ENCODE results near the gene SLC22A23. TPM values are rescaled to one million over a fixed set of nuclear protein-coding genes. Genes with fewer than 3 reads are reported as not detected.
A peak's percentile ranks its signal among the peaks of the same experiment; 100 is the strongest.

The SLC22A23 gene
- total RNA-seq, 4 donors from 2014 or later, result 6.6 to 25.0 (median 14.6) TPM

GRCh38 chr6:3372184-3372846 is 84.5 kb downstream of the SLC22A23 start:
- TF ChIP-seq POLR2A (IDR thresholded peaks at IDR 0.05), result no peak
- peak in 1 of 5 experiments; percentile 16 for TF ChIP-seq CTCF (IDR thresholded peaks at IDR 0.05 in 4 of 5, conservative IDR thresholded peaks at IDR 0.05 in 1 of 5)
- in situ Hi-C loops (cut with MboI; ENCODE audit: low sequenced_read_pairs in 4 of 4), result no loop called here
- H3K9me3 ChIP-seq, result no peaks in the 10 kb centered on the region
- H3K27me3 ChIP-seq, result no peaks in the 10 kb centered on the region
- intact Hi-C loops (cut with DNase I; ENCODE audit: low total_unique reads), result no loop called here
- ATAC-seq, result no peak
- DNase-seq, result no peak
- H3K4me1 ChIP-seq, result peaks cover 2 to 3% of the 10 kb centered on the region in 2 donors
- no peak overlapping the region for H3K4me3 ChIP-seq
- H3K27ac ChIP-seq, result no peak overlapping the region
- H3K36me3 ChIP-seq, result no peaks in the 10 kb centered on the region

- ATAC-seq, result no peak
- intact Hi-C loops (cut with DNase I; ENCODE audit: low total_unique reads), result no loop called here
- H3K27ac ChIP-seq, result no peak overlapping the region
- no peak for DNase-seq
- in situ Hi-C loops (cut with MboI; ENCODE audit: low sequenced_read_pairs in 4 of 4), result no loop called here
- no peaks in the 10 kb centered on the region for H3K27me3 ChIP-seq
- no peak for TF ChIP-seq POLR2A (IDR thresholded peaks at IDR 0.05)
- no peak for TF ChIP-seq CTCF (IDR thresholded peaks at IDR 0.05 in 4 of 5, conservative IDR thresholded peaks at IDR 0.05 in 1 of 5)
- no peaks in the 10 kb centered on the region for H3K4me1 ChIP-seq
- no peak overlapping the region for H3K4me3 ChIP-seq
- H3K36me3 ChIP-seq, result no peaks in the 10 kb centered on the region
- no peaks in the 10 kb centered on the region for H3K9me3 ChIP-seq
Observed at GRCh38 chr6:3371222-3371949, 85.5 kb downstream of the SLC22A23 start.

GRCh38 chr6:3370361-3371221 is 86.3 kb downstream of the SLC22A23 start:
- in situ Hi-C loops (cut with MboI; ENCODE audit: low sequenced_read_pairs in 4 of 4) (no loop called here), intact Hi-C loops (cut with DNase I; ENCODE audit: low total_unique reads) (no loop called here)
- no peaks in the 10 kb centered on the region for H3K9me3 ChIP-seq
- TF ChIP-seq CTCF (IDR thresholded peaks at IDR 0.05 in 4 of 5, conservative IDR thresholded peaks at IDR 0.05 in 1 of 5) (no peak), POLR2A (IDR thresholded peaks at IDR 0.05) (no peak)
- no peaks in the 10 kb centered on the region for H3K36me3 ChIP-seq
- no peaks in the 10 kb centered on the region for H3K27me3 ChIP-seq
- H3K4me1 ChIP-seq, result no peaks in the 10 kb centered on the region
- DNase-seq (no peak), ATAC-seq (no peak)
- no peak overlapping the region for H3K27ac ChIP-seq
- H3K4me3 ChIP-seq, result no peak overlapping the region

- Histone ChIP-seq H3K4me1 (no peaks in the 10 kb centered on the region), H3K27ac (no peak overlapping the region), H3K9me3 (no peaks in the 10 kb centered on the region), H3K27me3 (no peaks in the 10 kb centered on the region), H3K36me3 (no peaks in the 10 kb centered on the region), H3K4me3 (no peak overlapping the region)
- ATAC-seq (no peak), DNase-seq (no peak)
- in situ Hi-C loops (cut with MboI; ENCODE audit: low sequenced_read_pairs in 4 of 4) (no loop called here), intact Hi-C loops (cut with DNase I; ENCODE audit: low total_unique reads) (no loop called here)
- TF ChIP-seq POLR2A (IDR thresholded peaks at IDR 0.05), result no peak
- TF ChIP-seq CTCF (IDR thresholded peaks at IDR 0.05 in 4 of 5, conservative IDR thresholded peaks at IDR 0.05 in 1 of 5), result no peak
Observed at GRCh38 chr6:3369985-3370360, 86.9 kb downstream of the SLC22A23 start.

Measured in gastrocnemius medialis (tissue), 4 donors.